Astrocyte of the spinal cord (primary cell): Measurements from ENCODE around the gene PANK2.

ENCODE experiments used
- DNase-seq: peaks from one replicate; pipeline ENCODE4 v3.0.0; 2011; ENCODE audit warnings: low read depth, low spot score
- H3K4me3 ChIP-seq: 2 replicates; pipeline ENCODE4 v1.5.1; 2011; ENCODE audit warnings: low read depth, mild to moderate bottlenecking, low read length, moderate library complexity
- CTCF ChIP-seq: IDR thresholded peaks from 2 replicates; pipeline ENCODE4 v1.5.1; 2012; ENCODE audit warnings: low read depth, mild to moderate bottlenecking, low read length, inconsistent platforms
- in situ Hi-C: cut with HindIII; loops from 2 replicates; pipeline ENCODE4 v1.10.0; 2017; ENCODE audit warnings: low sequenced_read_pairs

PANK2 gene

GRCh38 chr20:3863317-3863716 lies 25.9 kb upstream of the PANK2 start:
- H3K4me3 ChIP-seq, result no peak overlapping the region
- in situ Hi-C loops, result no loop called here
- no peak for DNase-seq
- TF ChIP-seq CTCF, result no peak

- in situ Hi-C loops, result no loop called here
- no peak for DNase-seq
- no peak for TF ChIP-seq CTCF
- no peak overlapping the region for H3K4me3 ChIP-seq
These were observed 24.7 kb upstream of the PANK2 start for GRCh38 chr20:3864518-3864917.

- no peak overlapping the region for H3K4me3 ChIP-seq
- in situ Hi-C loops, result no loop called here
- TF ChIP-seq CTCF, result no peak
- no peak for DNase-seq
These were observed 23.9 kb upstream of the PANK2 start for GRCh38 chr20:3865152-3865886.

GRCh38 chr20:3865887-3866407 lies 23.2 kb upstream of the PANK2 start:
- no peak overlapping the region for H3K4me3 ChIP-seq
- in situ Hi-C loops, result no loop called here
- no peak for TF ChIP-seq CTCF
- no peak for DNase-seq

GRCh38 chr20:3866464-3866863 lies 22.7 kb upstream of the PANK2 start:
- in situ Hi-C loops, result no loop called here
- DNase-seq, result no peak
- TF ChIP-seq CTCF, result no peak
- no peak overlapping the region for H3K4me3 ChIP-seq

GRCh38 chr20:3867802-3868201 lies 21.4 kb upstream of the PANK2 start:
- no peak overlapping the region for H3K4me3 ChIP-seq
- DNase-seq, result no peak
- in situ Hi-C loops, result no loop called here
- no peak for TF ChIP-seq CTCF
